ENCODE data around the gene SPON1. TPM values are rescaled to one million over a fixed set of nuclear protein-coding genes. Genes with fewer than 3 reads are reported as not detected.
"Not testable (repeated sequence)": the region's sequence is repeated elsewhere in the genome, so short reads cannot be mapped to it uniquely, and the experiment has no call there.

SPON1 gene
- total RNA-seq, 3 donors from 2014 or later: 0.82 to 1.1 (median 0.87) TPM

DNA sequence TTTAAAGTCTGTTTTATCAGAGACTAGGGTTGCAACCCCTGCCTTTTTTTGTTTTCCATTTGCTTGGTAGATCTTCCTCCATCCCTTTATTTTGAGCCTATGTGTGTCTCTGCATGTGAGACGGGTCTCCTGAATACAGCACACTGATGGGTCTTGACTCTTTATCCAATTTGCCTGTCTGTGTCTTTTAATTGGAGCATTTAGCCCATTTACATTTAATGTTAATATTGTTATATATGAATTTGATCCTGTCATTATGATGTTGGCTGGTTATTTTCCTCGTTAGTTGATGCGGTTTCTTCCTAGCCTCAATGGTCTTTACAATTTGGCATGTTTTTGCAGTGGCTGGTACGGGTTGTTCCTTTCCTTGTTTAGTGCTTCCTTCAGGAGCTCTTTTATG is 25.4 kb upstream of the SPON1 start:
- not testable (repeated sequence) for ATAC-seq; H3K36me3 Mint-ChIP-seq (ENCODE audit: insufficient read depth); H3K9me3 Mint-ChIP-seq; DNase-seq; H3K4me3 Mint-ChIP-seq; H3K27me3 Mint-ChIP-seq (ENCODE audit: low read depth)
- peaks cover 39% of the 10 kb centered on the region for H3K4me1 Mint-ChIP-seq (ENCODE audit: low read depth)

DNA sequence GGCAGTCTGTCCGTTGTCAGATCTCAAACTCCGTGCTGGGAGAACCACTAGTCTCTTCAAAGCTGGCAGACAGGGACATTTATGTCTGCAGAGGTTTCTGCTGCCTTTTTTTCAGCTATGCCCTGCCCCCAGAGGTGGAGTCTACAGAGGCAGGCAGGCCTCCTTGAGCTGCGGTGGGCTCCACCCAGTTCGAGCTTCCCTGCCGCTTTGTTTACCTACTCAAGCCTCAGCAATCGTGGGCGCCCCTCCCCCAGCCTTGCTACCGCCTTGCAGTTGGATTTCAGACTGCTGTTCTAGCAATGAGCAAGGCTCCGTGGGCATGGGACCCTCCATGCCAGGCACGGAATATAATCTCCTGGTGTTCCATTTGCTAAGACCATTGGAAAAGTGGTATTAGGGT is 23.7 kb upstream of the SPON1 start:
- not testable (repeated sequence) for H3K36me3 Mint-ChIP-seq (ENCODE audit: insufficient read depth); H3K4me3 Mint-ChIP-seq; ATAC-seq; H3K9me3 Mint-ChIP-seq; H3K27me3 Mint-ChIP-seq (ENCODE audit: low read depth)
- DNase-seq: peak; percentile 23
- H3K4me1 Mint-ChIP-seq (ENCODE audit: low read depth): peaks cover 50% of the 10 kb centered on the region

DNA sequence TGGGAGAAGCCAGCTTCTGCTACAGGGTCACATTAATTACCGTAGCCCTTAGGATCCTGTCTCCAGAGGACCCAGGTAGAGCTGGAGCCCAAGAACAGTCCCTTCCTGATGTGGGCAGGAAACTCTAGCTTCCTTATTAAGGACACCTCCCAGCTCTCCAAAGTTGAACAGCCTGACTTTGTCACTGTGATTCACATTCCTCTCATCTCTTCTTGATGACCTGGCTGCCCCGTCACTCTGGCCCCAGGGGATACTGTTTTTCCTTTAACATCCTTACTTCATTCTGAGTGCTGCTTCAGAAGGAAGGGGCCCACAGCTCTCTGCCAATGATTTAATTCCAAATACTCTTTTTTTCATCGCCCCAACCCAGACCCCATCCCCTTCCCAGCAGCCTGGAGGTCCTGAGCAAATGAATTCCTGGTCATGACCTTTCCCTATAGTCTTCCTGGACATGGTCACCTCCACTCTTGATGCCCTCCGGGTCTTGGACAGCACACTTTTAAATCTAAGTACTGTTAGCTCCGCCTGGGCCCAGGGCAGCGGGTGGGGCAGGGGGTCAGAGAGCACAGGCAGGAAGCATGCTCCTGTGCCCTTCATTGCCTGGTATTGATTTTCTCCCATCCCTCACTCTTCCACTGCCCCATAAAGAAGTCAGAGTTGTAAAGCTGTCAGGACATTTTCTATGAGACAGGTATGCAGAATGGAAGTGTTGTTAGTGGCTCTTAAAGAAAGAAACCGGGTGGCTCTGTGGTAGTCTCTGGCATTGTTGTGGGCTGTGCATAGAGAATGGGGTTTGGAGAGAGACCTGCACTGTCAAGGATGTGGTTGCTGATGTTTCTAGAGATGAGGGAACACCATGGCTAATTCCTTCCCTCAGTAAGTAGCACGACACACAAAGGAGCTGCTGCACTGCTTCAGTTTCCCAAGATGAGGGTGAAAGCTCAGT is 22.3 kb upstream of the SPON1 start:
- Mint-ChIP-seq H3K4me3 (peak overlapping the region; percentile 38), H3K27me3 (ENCODE audit: low read depth) (no peaks in the 10 kb centered on the region), H3K9me3 (peaks cover 4% of the 10 kb centered on the region), H3K36me3 (ENCODE audit: insufficient read depth) (peaks cover 2% of the 10 kb centered on the region), H3K4me1 (ENCODE audit: low read depth) (peaks cover 51% of the 10 kb centered on the region)
- ATAC-seq (peak; percentile 41 to 77), DNase-seq (no peak)

DNA sequence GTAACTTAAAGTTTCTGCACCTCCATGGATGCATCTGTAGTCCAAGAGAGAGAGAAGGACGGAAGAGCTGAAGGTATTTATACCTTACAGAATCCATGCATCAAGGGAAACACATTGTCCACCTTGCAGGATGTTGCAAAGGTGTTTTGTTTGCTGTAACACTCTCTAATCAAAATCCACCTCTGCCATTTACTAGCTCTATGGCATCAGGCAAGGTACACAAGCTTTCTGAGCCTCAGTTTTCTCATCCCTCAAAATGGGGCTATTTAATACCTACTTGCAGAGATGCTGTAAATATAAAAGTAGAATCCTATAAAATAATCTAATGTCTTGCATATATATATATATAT is 21.6 kb upstream of the SPON1 start:
- ATAC-seq (no peak), DNase-seq (no peak)
- peak overlapping the region; percentile 35 for H3K4me3 Mint-ChIP-seq
- peaks cover 51% of the 10 kb centered on the region for H3K4me1 Mint-ChIP-seq (ENCODE audit: low read depth)
- no peaks in the 10 kb centered on the region for H3K27me3 Mint-ChIP-seq (ENCODE audit: low read depth)
- H3K9me3 Mint-ChIP-seq: peaks cover 4% of the 10 kb centered on the region
- peaks cover 2% of the 10 kb centered on the region for H3K36me3 Mint-ChIP-seq (ENCODE audit: insufficient read depth)

DNA sequence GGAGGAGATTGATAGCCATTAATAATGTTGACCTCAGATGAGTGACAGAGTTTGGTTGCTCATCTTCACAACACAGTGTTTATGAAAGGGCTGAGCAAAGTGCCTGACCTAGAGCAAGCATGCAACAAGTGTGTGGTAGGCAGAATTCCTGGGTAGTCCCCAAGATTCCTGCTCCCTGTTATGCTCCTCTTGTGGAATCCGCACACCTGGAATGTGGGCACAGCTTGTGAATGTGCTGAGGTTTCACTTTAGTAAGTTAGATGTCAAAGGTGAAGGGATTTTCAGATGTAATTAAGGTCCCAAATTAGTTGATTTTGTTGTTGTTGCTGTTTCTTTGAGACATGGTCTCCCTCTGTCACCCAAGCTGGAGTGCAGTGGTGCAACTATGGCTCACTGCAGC is 20.7 kb upstream of the SPON1 start:
- H3K4me3 Mint-ChIP-seq: no peak overlapping the region
- no peaks in the 10 kb centered on the region for H3K27me3 Mint-ChIP-seq (ENCODE audit: low read depth)
- peaks cover 4% of the 10 kb centered on the region for H3K9me3 Mint-ChIP-seq
- DNase-seq: no peak
- ATAC-seq: no peak
- H3K4me1 Mint-ChIP-seq (ENCODE audit: low read depth): peaks cover 51% of the 10 kb centered on the region
- peaks cover 2% of the 10 kb centered on the region for H3K36me3 Mint-ChIP-seq (ENCODE audit: insufficient read depth)

DNA sequence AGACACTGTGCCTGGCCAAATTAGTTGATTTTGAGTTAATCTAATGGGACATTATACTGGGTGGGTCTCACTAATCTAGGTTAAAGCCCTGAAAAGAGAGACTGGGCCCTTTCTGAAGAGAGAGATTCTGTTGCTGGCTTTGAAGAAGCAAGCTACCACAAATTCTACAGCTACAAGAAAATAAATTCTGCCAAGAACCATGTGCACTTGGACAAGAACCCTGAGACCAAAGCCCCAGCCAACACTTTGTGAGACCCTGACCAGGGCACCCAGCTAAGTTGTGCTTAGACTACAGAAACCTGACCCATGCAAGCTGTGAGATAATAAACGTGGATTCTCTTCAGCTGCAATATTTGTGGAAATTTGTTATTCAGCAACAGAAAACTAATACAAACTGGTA is 20.1 kb upstream of the SPON1 start:
- Mint-ChIP-seq H3K4me3 (no peak overlapping the region), H3K27me3 (ENCODE audit: low read depth) (no peaks in the 10 kb centered on the region), H3K36me3 (ENCODE audit: insufficient read depth) (no peaks in the 10 kb centered on the region), H3K4me1 (ENCODE audit: low read depth) (peaks cover 51% of the 10 kb centered on the region), H3K9me3 (peaks cover 4% of the 10 kb centered on the region)
- no peak for ATAC-seq
- no peak for DNase-seq

DNA sequence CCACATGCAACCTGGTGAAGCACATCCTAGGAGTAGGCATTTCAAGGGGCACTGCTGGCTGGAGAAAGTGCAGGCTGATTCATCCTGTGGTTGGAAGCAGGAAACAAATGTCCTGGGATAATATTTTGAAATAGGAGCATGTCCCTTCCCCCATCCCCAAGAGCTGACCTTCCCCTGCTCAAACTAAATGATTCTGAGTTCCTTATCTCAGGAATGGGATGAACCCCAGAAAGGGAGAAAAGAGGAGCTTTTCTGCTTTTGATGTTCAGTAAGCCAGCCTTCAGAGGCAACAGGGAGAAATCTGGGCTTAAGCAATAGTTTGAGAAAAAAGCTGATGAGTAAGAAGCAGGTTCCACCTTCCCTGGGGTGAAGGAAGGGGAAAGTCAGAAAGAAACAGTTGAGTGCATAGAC is 19.5 kb upstream of the SPON1 start:
- no peak for DNase-seq
- Mint-ChIP-seq H3K27me3 (ENCODE audit: low read depth) (no peaks in the 10 kb centered on the region), H3K9me3 (peaks cover 2% of the 10 kb centered on the region), H3K4me3 (no peak overlapping the region), H3K4me1 (ENCODE audit: low read depth) (peaks cover 49% of the 10 kb centered on the region), H3K36me3 (ENCODE audit: insufficient read depth) (no peaks in the 10 kb centered on the region)
- ATAC-seq: no peak

DNA sequence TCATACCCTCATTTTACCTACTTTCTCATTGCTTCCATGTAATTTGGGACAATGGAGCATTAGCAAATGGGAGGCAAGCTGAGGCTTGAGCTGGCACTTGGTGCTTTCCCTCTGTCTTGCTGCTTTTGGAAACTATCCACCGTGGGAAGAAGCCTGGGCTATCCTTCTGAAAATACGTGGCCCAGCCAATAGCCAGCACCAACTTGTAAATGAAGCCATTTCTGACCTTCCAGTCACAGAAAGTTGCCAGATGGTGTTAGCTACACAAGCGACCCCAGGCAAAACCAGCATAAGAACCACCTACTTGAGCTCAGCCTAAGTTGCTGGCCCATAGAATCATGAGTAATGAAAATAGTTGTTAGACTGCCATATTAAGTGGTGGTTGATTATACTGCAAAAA is 18.5 kb upstream of the SPON1 start:
- Mint-ChIP-seq H3K4me1 (ENCODE audit: low read depth) (peaks cover 39% of the 10 kb centered on the region), H3K4me3 (no peak overlapping the region), H3K9me3 (no peaks in the 10 kb centered on the region), H3K27me3 (ENCODE audit: low read depth) (no peaks in the 10 kb centered on the region), H3K36me3 (ENCODE audit: insufficient read depth) (no peaks in the 10 kb centered on the region)
- DNase-seq: no peak
- ATAC-seq: no peak

DNA sequence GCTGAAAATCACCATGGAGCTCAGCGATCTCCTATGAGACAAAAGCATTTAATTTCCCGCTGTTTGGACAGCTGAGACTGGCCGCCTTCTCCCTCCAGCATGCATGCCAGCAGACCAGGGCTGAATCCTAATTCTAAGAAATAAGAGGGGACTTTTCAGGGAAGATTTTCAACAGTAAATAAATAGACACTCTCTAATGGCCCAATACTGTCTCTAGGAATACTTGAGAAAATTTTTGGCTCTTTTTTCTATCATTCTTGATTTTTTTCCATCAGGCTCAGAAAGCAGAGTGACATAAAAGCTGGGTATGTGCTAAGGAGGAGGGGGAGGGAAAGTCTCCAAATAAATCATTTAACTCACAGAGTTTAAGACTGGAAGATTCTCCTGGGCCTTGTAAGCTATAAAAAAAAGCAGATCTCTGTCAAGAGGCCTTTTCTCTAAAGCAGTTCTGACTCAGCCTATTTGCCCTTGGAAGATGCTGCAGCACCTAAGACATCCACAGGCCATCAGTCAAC is 17.6 kb upstream of the SPON1 start:
- ATAC-seq (no peak), DNase-seq (no peak)
- H3K4me1 Mint-ChIP-seq (ENCODE audit: low read depth): peaks cover 31% of the 10 kb centered on the region
- no peaks in the 10 kb centered on the region for H3K9me3 Mint-ChIP-seq
- no peaks in the 10 kb centered on the region for H3K36me3 Mint-ChIP-seq (ENCODE audit: insufficient read depth)
- H3K27me3 Mint-ChIP-seq (ENCODE audit: low read depth): no peaks in the 10 kb centered on the region
- no peak overlapping the region for H3K4me3 Mint-ChIP-seq

DNA sequence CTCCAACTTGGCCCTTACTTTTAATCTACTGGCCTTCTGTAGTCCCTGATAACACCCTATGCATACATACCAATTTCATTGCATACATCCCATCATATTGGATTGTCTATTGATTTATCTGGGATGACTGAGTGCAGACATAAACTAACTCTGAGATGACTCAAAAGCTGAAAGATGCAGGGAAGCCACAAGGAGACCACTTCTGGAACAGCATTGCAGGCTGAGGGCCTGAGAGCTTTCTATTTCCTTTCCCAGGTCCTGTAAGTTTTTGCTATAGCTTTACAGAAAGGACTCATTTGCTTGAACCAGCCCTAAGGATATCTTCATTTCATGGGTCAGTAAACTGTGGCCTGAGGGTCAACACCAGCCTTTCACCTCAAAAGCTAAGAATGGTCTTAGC is 15.1 kb upstream of the SPON1 start:
- Mint-ChIP-seq H3K36me3 (ENCODE audit: insufficient read depth) (no peaks in the 10 kb centered on the region), H3K27me3 (ENCODE audit: low read depth) (no peaks in the 10 kb centered on the region), H3K4me3 (no peak overlapping the region), H3K4me1 (ENCODE audit: low read depth) (peaks cover 12% of the 10 kb centered on the region), H3K9me3 (no peaks in the 10 kb centered on the region)
- DNase-seq (no peak), ATAC-seq (no peak)

DNA sequence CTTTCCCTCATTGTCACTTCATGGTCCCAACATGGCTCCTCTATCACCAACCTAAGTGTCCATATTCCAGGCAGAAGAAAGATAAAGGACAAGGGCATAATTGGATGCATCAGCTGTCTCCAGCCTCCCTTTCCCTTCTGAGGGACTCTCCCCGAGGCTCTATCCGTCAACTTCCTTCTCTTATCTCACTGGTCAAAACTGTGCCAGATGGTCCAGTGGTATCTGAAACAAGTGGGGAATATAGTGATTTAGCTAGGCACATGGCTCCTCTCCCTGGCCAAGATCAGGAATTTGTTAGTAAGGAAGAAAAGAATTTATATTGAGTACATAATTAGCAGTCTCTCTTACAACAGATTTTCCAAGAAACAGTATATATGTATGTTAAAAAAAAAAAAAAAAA is 12.6 kb upstream of the SPON1 start:
- Mint-ChIP-seq H3K36me3 (ENCODE audit: insufficient read depth) (no peaks in the 10 kb centered on the region), H3K9me3 (no peaks in the 10 kb centered on the region), H3K4me1 (ENCODE audit: low read depth) (no peaks in the 10 kb centered on the region), H3K27me3 (ENCODE audit: low read depth) (no peaks in the 10 kb centered on the region), H3K4me3 (no peak overlapping the region)
- ATAC-seq (no peak), DNase-seq (no peak)

DNA sequence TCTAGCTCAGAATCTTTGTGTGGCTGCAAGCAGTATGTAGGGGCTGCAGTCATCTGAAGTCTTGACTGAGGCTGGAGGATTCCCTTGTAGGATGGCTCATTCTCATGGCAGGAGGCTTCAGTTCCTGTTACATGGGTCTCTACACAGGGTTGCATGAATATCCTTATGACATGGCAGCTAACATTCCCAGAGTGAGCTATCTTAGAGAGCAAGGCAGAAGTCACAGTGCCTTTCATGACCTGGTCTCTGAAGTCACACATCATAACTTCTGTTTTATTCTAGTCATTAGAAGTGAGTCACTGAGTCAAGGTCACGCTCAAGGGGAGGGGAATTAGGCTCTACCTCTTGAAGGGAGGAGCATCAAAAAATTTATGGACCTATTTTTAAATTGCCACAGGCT is 10.3 kb upstream of the SPON1 start:
- Mint-ChIP-seq H3K9me3 (no peaks in the 10 kb centered on the region), H3K27me3 (ENCODE audit: low read depth) (no peaks in the 10 kb centered on the region), H3K4me1 (ENCODE audit: low read depth) (no peaks in the 10 kb centered on the region), H3K36me3 (ENCODE audit: insufficient read depth) (no peaks in the 10 kb centered on the region), H3K4me3 (no peak overlapping the region)
- ATAC-seq (no peak), DNase-seq (no peak)

DNA sequence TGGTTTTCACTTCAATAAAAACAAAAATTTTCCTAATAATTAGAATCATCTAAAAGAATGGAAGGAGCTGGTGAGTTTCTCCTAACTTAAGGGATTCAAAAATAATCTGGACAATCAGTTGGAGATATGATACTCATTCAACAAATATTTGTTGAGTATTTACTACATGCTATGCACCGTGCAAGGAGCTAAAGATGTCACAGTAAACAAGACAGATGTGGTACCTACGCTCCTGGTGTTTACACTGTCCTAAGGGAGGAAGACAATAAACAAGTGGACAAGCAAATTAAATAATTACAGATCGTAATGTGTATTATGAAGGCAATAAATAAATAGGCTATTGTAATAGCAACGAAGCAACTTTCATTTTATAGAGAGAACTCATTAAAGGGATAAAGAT is 9.9 kb upstream of the SPON1 start:
- H3K9me3 Mint-ChIP-seq: no peaks in the 10 kb centered on the region
- no peak overlapping the region for H3K4me3 Mint-ChIP-seq
- no peak for ATAC-seq
- no peaks in the 10 kb centered on the region for H3K36me3 Mint-ChIP-seq (ENCODE audit: insufficient read depth)
- H3K4me1 Mint-ChIP-seq (ENCODE audit: low read depth): no peaks in the 10 kb centered on the region
- H3K27me3 Mint-ChIP-seq (ENCODE audit: low read depth): no peaks in the 10 kb centered on the region
- no peak for DNase-seq

DNA sequence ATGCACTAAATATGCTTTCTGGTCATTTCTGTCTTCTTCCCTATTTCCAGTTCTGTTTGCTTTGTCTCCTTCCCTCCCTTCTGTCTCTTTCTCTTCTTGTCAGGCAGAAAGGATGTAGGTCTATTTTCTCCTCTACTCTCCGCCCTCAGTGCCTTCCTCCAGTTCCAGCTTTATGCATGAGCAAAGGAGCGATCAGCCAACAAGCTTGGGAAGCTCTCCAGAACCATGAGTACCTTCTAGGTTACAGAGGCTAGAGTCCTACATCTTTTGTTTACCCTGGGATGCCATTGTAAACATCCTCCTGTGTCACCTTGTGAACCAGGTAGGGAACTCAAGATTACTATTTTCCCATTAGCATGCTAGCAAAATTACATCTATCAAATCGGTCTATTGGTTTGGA is 7.9 kb upstream of the SPON1 start:
- no peak overlapping the region for H3K4me3 Mint-ChIP-seq
- no peaks in the 10 kb centered on the region for H3K9me3 Mint-ChIP-seq
- no peaks in the 10 kb centered on the region for H3K4me1 Mint-ChIP-seq (ENCODE audit: low read depth)

DNA sequence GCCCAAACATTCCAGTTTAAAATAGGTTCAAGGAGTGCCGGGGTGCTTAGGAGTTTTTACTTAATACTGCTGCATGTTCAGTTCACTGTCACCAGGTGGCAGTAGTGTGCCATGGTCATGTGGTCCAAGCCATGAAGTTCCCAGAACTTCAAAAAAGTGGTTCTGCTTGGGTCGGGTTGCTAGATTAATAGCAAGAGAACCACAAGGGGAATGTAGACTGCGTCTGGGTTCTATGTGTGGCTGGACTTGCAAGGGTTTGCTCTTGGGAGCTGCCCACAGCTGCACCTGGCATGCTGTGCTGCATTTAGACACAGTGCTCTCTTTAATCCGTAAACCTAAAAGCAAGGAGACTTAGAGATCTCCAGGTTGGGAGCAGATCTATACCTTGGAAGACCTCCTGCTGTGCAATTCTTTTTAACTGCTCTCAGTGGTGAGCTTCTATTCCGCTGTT is 6.5 kb upstream of the SPON1 start:
- ATAC-seq (peak in 1 of 2 donors; percentile 58), DNase-seq (peak; percentile 53)
- no peak overlapping the region for H3K4me3 Mint-ChIP-seq
- H3K4me1 Mint-ChIP-seq (ENCODE audit: low read depth): no peaks in the 10 kb centered on the region
- H3K36me3 Mint-ChIP-seq (ENCODE audit: insufficient read depth): no peaks in the 10 kb centered on the region
- peaks cover 16% of the 10 kb centered on the region for H3K27me3 Mint-ChIP-seq (ENCODE audit: low read depth)
- no peaks in the 10 kb centered on the region for H3K9me3 Mint-ChIP-seq

More for the DNA sequence above, 7.9 kb upstream of the SPON1 start:
- Mint-ChIP-seq H3K36me3 (ENCODE audit: insufficient read depth) (no peaks in the 10 kb centered on the region), H3K27me3 (ENCODE audit: low read depth) (peaks cover 4% of the 10 kb centered on the region)
- ATAC-seq: no peak
- DNase-seq: no peak
